Activated B cell treated with CpG ODN at 0.5 μM for 24 hours (primary cell): ENCODE measurements around the gene MIA. TPM values are rescaled to one million over a fixed set of nuclear protein-coding genes. Genes with fewer than 3 reads are reported as not detected.

Experiments
- ATAC-seq: fragments of 200-7000 bp; cut with Tn5 transposase; one replicate; pipeline ENCODE4 v1.10.0; 2021; ENCODE audit warnings: low read depth, mild to moderate bottlenecking, moderate library complexity
- CTCF ChIA-PET: fragments of 350-600 bp; sonication (Branson Sonifier 250); formaldehyde crosslinking; loops from one replicate; lab custom pipeline; 2021; ENCODE audit warnings: antibody characterized with exemption; lab: Charles Lee
- POLR2A ChIA-PET: fragments of 350-600 bp; sonication (Branson Sonifier 250); formaldehyde crosslinking; loops from one replicate; lab custom pipeline; 2021; ENCODE audit warnings: antibody characterized with exemption; lab: Charles Lee
- DNase-seq: peaks from one replicate; pipeline ENCODE4 v3.0.0; 2022
- H3K27ac Mint-ChIP-seq: one replicate; pipeline ENCODE4 v1.8.0; 2020; ENCODE audit warnings: mixed read lengths
- H3K27me3 Mint-ChIP-seq: one replicate; pipeline ENCODE4 v1.8.0; 2021; ENCODE audit warnings: mixed read lengths
- H3K36me3 Mint-ChIP-seq: one replicate; pipeline ENCODE4 v1.8.0; 2021; ENCODE audit warnings: low read depth, mixed read lengths
- H3K4me1 Mint-ChIP-seq: one replicate; pipeline ENCODE4 v1.8.0; 2021; ENCODE audit warnings: mixed read lengths
- H3K4me3 Mint-ChIP-seq: one replicate; pipeline ENCODE4 v1.8.0; 2020; ENCODE audit warnings: mild to moderate bottlenecking, mixed read lengths
- H3K9me3 Mint-ChIP-seq: one replicate; pipeline ENCODE4 v1.8.0; 2020; ENCODE audit warnings: mixed read lengths
- intact Hi-C: fragments of 100-400 bp; cut with micrococcal nuclease; formaldehyde crosslinking; loops from one replicate; pipeline ENCODE4 v1.15.1; 2024
- total RNA-seq: library from RNA; stranded (reverse); gene quantifications from 2 replicates; pipeline ENCODE4 v1.2.3, GENCODE V29; 2022
- TF ChIP-seq, protein P1 (sequence below): fragments of 200-600 bp; IDR thresholded peaks from one replicate; pipeline ENCODE4 v1.8.0; 2022; ENCODE audit warnings: antibody characterized with exemption, mild to moderate bottlenecking

Gene MIA
- total RNA-seq, 1 donor from 2014 or later: 1.4 TPM

DNA sequence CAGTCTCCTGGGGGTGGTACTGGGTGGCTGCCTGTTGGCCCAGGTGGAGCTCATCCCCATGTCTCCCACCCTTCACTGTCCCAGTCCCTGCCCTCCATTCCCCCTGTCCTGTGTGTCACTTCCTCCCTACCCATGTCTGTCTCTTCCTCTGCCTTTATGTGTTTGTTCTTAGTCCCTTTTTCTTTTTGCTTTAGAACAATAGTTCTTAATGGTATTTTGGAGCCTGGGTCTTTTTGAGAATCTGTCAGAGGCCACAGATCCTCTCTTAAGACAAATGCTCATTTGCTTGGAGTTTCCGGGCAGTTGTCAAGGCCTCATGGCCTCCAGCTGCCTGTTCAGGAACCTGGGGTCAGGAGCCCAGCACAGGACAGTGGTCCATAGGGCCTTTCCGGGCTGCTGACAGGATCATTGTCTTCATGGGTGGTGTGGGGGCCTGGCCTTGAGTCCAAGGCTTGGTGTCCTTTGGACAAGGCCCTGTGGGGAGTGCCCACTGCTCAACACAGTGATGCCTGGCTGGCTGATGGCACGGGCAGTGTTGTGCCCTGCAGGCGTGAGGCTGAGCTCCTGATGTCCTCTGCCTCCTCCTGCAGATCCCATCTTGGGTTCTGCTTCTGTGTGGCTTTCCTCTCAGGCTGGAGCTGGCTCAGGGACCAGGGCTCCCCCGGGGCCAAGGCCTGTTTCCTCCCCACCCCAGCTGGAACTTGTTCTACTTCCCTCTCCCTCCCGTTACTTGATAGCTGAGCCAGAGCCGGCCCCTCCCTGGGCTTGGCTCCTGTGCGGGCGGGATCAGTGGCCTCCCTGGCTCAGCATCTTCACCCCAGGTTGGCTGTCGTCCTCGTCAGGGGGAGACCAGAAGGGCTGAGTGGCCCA lies 27.2 kb downstream of the MIA start:
- ChIA-PET CTCF (interaction anchor here (1.0 kb wide), 1 partner anchor 25 kb away, joined by 3 read pairs; the partner anchor contains the start of gene RAB4B), POLR2A (interaction anchor here (0.6 to 9.6 kb wide), 7 partner anchors 9 to 112 kb away, joined by 3 to 287 read pairs (median 6); partner anchors contain the start of genes ACTMAP, MIA, NUMBL and RAB4B)
- H3K27ac Mint-ChIP-seq: peak overlapping the region; percentile 92
- peaks cover 90% of the 10 kb centered on the region for H3K4me1 Mint-ChIP-seq
- TF ChIP-seq, protein P1, sequence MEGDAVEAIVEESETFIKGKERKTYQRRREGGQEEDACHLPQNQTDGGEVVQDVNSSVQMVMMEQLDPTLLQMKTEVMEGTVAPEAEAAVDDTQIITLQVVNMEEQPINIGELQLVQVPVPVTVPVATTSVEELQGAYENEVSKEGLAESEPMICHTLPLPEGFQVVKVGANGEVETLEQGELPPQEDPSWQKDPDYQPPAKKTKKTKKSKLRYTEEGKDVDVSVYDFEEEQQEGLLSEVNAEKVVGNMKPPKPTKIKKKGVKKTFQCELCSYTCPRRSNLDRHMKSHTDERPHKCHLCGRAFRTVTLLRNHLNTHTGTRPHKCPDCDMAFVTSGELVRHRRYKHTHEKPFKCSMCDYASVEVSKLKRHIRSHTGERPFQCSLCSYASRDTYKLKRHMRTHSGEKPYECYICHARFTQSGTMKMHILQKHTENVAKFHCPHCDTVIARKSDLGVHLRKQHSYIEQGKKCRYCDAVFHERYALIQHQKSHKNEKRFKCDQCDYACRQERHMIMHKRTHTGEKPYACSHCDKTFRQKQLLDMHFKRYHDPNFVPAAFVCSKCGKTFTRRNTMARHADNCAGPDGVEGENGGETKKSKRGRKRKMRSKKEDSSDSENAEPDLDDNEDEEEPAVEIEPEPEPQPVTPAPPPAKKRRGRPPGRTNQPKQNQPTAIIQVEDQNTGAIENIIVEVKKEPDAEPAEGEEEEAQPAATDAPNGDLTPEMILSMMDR: no peak
- intact Hi-C loops: no loop called here
- no peak for DNase-seq
- peaks cover 72% of the 10 kb centered on the region for H3K36me3 Mint-ChIP-seq
- no peaks in the 10 kb centered on the region for H3K27me3 Mint-ChIP-seq
- H3K4me3 Mint-ChIP-seq: peak overlapping the region; percentile 72
- no peak for ATAC-seq
- no peaks in the 10 kb centered on the region for H3K9me3 Mint-ChIP-seq

DNA sequence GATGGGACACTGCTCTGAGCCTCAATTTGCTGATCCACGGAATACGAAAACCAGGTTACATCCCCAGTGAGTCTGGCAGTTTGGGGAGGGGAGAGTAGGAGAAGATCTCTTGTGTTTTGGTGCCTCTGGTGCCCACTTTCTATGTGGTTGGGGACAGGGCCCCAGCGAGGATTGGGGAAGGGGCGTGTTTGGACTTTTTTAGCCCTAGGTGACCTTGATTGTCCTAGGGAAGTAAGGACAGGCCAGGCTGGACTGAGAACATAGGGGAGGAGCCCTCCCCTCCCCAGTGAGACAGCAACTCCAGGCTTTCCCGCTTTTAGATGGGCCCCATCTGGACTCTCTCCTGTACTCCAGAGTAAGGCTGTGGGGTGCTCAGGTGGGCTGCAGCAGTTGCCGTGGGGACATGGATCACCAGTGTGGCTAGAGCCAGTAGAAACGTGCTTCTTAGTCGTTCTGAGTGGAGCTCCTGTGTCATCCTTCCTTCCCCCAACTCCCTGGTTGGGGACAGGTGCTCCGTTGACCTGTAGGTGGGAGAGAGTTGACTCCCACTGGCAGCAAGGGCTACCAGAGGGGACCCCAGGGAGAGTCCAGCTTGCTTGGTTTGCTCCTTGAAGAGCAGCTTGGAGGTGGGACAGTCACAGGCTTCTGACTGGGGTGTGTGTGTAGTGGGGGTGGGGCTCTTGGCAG lies 28.0 kb downstream of the MIA start:
- peaks cover 87% of the 10 kb centered on the region for H3K4me1 Mint-ChIP-seq
- ChIA-PET CTCF (interaction anchor here (1.0 kb wide), 1 partner anchor 26 kb away, joined by 3 read pairs; the partner anchor contains the start of gene RAB4B), POLR2A (interaction anchor here (0.8 to 9.6 kb wide), 6 partner anchors 9 to 112 kb away, joined by 3 to 287 read pairs (median 6); partner anchors contain the start of genes ACTMAP, MIA, NUMBL and RAB4B)
- H3K27ac Mint-ChIP-seq: peak overlapping the region; percentile 92
- peak overlapping the region; percentile 72 for H3K4me3 Mint-ChIP-seq
- no peaks in the 10 kb centered on the region for H3K9me3 Mint-ChIP-seq
- H3K27me3 Mint-ChIP-seq: no peaks in the 10 kb centered on the region
- intact Hi-C loops: no loop called here
- no peak for ATAC-seq
- TF ChIP-seq, protein P1: no peak
- no peak for DNase-seq
- H3K36me3 Mint-ChIP-seq: peaks cover 75% of the 10 kb centered on the region

DNA sequence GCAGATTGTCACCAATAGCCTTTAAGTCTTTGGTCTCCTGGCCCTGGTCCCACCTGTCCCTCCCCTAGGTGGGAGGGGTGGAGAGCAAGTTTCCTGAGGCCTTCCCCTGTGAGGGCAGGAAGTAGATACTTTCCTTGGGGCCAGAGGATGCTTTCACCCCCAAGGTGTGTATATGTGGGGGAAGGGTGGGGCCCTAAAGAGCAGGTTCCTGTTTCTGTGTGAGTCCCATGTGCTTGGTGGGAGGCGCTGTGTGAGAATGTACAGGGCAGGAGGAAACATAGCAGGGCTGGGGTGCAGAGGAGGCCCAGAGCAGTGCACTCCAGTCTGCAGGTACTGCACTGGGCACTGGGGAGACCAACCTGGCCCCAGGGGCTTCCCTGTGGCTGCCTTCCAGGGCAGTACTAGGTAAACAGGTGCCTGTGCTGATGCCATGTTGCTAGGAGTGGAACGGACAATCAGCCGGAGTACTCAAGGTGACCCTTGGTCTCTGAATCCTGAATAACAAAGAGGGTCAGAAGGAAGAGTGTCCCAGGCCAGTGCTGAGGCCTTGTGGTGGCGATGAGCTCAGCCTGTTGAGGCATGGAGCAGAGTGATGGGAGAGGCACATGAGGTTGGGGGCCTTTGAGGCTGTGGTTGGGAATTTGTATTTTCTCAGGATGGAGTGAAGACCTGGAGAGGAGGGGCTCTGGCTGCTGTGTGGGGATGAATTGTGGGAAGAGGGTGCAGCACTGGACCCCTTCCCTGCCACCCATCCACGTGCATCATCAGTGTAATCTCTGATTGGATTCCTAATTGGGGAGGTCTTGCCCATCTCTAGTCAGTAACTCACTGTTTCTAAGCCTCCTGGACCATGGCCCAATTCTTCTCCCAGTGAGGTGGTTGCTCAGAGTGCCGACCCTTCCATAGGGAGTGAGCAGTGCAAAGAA lies 28.8 kb downstream of the MIA start:
- no peaks in the 10 kb centered on the region for H3K27me3 Mint-ChIP-seq
- ATAC-seq (peak; percentile 70), DNase-seq (peak; percentile 46)
- peaks cover 79% of the 10 kb centered on the region for H3K36me3 Mint-ChIP-seq
- peaks cover 87% of the 10 kb centered on the region for H3K4me1 Mint-ChIP-seq
- TF ChIP-seq, protein P1: no peak
- peak overlapping the region; percentile 72 for H3K4me3 Mint-ChIP-seq
- peak overlapping the region; percentile 92 for H3K27ac Mint-ChIP-seq
- CTCF ChIA-PET: interaction anchor here (1.0 to 4.2 kb wide), 2 partner anchors 27 to 141 kb away, joined by 3 to 25 read pairs; partner anchors contain the start of gene RAB4B
- POLR2A ChIA-PET: interaction anchor here (0.6 to 9.6 kb wide), 8 partner anchors 8 to 451 kb away, joined by 3 to 287 read pairs (median 6); partner anchors contain the start of genes ACTMAP, COQ8B, ITPKC and MIA
- intact Hi-C loops: no loop called here
- H3K9me3 Mint-ChIP-seq: no peaks in the 10 kb centered on the region

DNA sequence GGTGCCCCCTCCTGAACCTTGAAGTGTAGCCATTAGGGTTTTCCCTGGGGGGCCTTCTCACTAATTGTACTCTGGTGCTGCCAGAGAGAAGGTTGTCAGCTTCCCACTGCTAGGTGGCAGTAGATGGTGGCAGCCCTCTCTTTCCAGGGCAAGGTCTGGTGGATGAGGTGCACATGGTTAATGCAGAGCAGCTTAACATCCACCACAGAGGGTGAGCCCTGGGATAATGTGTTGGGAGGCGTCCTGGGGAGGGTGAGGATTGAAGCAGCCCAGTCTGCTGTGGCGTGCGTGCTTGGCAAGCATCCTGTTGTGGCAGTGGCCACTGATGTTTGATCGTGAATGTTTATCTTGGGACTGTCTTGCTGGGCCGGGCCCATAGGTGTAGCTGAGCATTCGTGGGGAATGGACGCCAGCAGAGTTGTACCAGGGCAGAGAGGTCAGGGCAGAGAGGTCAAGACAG lies 29.5 kb downstream of the MIA start:
- TF ChIP-seq, protein P1: no peak
- peaks cover 89% of the 10 kb centered on the region for H3K4me1 Mint-ChIP-seq
- no peaks in the 10 kb centered on the region for H3K27me3 Mint-ChIP-seq
- no peaks in the 10 kb centered on the region for H3K9me3 Mint-ChIP-seq
- CTCF ChIA-PET: interaction anchor here (1.3 to 4.2 kb wide), 5 partner anchors 14 to 141 kb away, joined by 3 to 25 read pairs (median 5); partner anchors contain the start of genes COQ8B and RAB4B
- peak overlapping the region; percentile 92 for H3K27ac Mint-ChIP-seq
- H3K36me3 Mint-ChIP-seq: peaks cover 82% of the 10 kb centered on the region
- POLR2A ChIA-PET: interaction anchor here (0.6 to 4.6 kb wide), 4 partner anchors 27 to 88 kb away, joined by 3 to 50 read pairs (median 7); partner anchors contain the start of genes ACTMAP, COQ8B, ITPKC and RAB4B
- intact Hi-C loops: no loop called here
- peak overlapping the region; percentile 15 for H3K4me3 Mint-ChIP-seq
- no peak for DNase-seq
- no peak for ATAC-seq
